ENCODE data around the gene TGFBR1.

DNA sequence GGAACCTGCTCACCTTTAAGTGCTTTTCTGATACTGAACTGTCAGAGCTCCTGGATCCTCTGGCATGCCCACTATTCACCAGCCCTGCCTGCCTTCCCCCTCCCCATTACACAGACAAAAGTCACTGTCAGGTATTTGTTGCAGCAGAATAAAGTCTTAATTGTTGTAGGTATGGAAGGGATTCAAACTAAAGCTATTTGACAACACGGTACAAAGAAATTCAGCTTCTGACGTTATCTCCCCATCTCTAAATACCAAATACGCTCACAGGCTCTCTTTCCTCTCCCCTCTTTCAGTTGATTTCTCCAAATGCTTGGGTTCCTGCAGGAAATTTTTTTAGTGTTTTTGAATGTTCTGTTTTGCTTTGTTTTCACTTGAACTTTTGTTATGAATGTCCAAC lies 9.3 kb upstream of the TGFBR1 start:
- TF ChIP-seq, protein P1, sequence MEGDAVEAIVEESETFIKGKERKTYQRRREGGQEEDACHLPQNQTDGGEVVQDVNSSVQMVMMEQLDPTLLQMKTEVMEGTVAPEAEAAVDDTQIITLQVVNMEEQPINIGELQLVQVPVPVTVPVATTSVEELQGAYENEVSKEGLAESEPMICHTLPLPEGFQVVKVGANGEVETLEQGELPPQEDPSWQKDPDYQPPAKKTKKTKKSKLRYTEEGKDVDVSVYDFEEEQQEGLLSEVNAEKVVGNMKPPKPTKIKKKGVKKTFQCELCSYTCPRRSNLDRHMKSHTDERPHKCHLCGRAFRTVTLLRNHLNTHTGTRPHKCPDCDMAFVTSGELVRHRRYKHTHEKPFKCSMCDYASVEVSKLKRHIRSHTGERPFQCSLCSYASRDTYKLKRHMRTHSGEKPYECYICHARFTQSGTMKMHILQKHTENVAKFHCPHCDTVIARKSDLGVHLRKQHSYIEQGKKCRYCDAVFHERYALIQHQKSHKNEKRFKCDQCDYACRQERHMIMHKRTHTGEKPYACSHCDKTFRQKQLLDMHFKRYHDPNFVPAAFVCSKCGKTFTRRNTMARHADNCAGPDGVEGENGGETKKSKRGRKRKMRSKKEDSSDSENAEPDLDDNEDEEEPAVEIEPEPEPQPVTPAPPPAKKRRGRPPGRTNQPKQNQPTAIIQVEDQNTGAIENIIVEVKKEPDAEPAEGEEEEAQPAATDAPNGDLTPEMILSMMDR (IDR thresholded peaks at IDR 0.05; ENCODE audit: low read depth, low read length, poor library complexity, severe bottlenecking) = no peak
- TF ChIP-seq EZH2phosphoT487 (IDR thresholded peaks at IDR 0.05; ENCODE audit: borderline replicate concordance, low read length) = no peak

Measured in DOHH2 (cell line).